Measurements from ENCODE around the gene LBHD1.

Gene LBHD1

GRCh38 chr11:62666259-62666926 is 5.7 kb downstream of the LBHD1 start:
- TF ChIP-seq, protein P1, sequence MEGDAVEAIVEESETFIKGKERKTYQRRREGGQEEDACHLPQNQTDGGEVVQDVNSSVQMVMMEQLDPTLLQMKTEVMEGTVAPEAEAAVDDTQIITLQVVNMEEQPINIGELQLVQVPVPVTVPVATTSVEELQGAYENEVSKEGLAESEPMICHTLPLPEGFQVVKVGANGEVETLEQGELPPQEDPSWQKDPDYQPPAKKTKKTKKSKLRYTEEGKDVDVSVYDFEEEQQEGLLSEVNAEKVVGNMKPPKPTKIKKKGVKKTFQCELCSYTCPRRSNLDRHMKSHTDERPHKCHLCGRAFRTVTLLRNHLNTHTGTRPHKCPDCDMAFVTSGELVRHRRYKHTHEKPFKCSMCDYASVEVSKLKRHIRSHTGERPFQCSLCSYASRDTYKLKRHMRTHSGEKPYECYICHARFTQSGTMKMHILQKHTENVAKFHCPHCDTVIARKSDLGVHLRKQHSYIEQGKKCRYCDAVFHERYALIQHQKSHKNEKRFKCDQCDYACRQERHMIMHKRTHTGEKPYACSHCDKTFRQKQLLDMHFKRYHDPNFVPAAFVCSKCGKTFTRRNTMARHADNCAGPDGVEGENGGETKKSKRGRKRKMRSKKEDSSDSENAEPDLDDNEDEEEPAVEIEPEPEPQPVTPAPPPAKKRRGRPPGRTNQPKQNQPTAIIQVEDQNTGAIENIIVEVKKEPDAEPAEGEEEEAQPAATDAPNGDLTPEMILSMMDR (IDR thresholded peaks at IDR 0.05; ENCODE audit: low read depth, low read length) = no peak
- no peak for DNase-seq (ENCODE audit: extremely low read depth, low read depth)

DNA sequence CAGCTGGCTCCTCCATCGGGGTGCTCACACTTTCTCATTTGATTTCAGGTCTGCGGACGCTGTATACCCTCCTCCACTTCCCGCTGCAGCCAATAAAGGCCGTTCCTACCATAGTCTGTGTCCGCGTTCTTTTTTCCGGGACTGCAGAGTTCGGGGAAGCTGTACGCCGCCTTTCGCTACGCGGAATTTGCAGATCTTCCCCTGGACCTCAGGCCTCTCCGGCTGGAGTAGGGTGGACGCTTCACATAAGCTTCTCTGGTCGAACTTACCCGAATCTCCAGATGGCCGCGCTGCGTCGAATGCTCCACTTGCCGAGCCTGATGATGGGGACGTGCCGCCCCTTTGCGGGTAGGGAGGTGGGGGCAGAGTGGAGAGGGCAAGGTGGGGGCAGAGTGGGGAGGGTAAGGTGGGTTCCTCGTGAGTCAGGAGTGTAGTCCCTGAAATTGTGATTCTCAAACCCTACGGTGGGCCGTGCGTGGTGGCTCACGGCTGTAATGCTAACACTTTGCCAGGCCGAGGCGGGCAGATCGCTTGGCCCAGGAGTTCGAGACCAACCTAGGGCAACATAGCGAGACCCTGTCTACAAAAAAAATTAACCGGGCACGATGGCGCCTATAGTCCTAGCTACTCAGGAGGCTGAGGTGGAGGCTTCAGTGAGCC is 6.3 kb downstream of the LBHD1 start:
- no peak for DNase-seq (ENCODE audit: extremely low read depth, low read depth)
- TF ChIP-seq, protein P1 (IDR thresholded peaks at IDR 0.05; ENCODE audit: low read depth, low read length) = no peak

- DNase-seq (ENCODE audit: extremely low read depth, low read depth) = peak; percentile 85
- TF ChIP-seq, protein P1 (IDR thresholded peaks at IDR 0.05; ENCODE audit: low read depth, low read length) = no peak
Observed at GRCh38 chr11:62665075-62665598, 6.9 kb downstream of the LBHD1 start, which contains the start of the genes C11orf98 and CSKMT. Gene C11orf98, minus strand, starts transcription at chr11:62665210. Its CDS starts 41 bp downstream, at chr11:62665169. Gene CSKMT, plus strand, starts transcription at chr11:62665312. Its CDS starts 568 bp downstream, at chr11:62665880.

GRCh38 chr11:62664405-62665074 is 7.5 kb downstream of the LBHD1 start:
- TF ChIP-seq, protein P1 (IDR thresholded peaks at IDR 0.05; ENCODE audit: low read depth, low read length) = no peak
- no peak for DNase-seq (ENCODE audit: extremely low read depth, low read depth)

DNA sequence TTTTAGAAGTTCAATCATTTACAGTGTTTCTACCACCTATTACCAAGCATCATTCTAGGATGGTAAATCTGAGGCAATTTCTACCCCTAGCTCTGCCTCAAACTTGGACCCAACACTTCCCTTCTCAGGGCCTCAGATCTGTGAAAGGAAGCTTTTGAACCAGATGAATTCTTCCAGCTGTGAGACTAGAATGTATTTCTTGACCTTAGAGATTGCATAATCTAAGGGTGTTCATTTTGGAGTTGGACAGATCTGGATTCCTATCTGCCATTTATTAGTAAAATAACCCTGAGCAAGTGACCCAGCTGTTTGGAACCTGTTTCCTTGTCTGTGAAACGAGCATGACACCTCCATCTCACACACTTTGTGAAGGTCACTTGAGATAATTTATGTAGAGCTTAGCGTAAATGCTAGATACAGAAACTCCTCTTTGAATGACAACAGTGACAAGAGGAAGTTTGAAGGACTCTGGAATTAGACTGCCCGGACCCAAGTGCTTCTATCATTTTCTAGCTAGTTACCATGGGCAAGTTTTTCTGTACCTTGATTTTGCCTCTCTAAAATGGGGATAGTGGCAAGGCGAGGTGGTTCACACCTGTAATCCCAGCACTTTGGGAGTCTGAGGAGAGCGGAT is 15.2 kb downstream of the LBHD1 start:
- TF ChIP-seq, protein P1 (IDR thresholded peaks at IDR 0.05; ENCODE audit: low read depth, low read length) = no peak
- DNase-seq (ENCODE audit: extremely low read depth, low read depth) = no peak

DNA sequence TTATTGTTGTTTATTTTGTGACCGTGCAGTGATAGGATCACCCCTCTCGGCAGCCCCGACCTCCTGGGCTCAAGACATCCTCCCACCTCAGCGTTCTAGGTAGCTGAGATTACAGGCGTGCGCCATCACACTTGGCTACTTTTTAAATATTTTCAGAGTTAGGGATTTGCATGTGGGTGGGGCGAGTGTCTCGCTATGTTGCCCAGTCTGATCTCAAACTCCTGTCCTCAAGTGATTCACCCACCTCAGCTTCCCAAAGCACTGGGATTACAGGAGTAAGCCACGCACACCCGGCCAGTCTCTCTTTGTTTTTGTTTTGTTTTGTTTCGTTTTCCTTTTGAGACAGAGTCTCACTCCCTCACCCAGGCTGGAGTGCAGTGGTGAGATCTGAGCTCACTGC is 17.8 kb downstream of the LBHD1 start:
- TF ChIP-seq, protein P1 (IDR thresholded peaks at IDR 0.05; ENCODE audit: low read depth, low read length) = no peak
- no peak for DNase-seq (ENCODE audit: extremely low read depth, low read depth)
